ENCODE measurements around the gene CPN1. TPM values are rescaled to one million over a fixed set of nuclear protein-coding genes. Genes with fewer than 3 reads are reported as not detected.
"Not testable (repeated sequence)": the region's sequence is repeated elsewhere in the genome, so short reads cannot be mapped to it uniquely, and the experiment has no call there.

The CPN1 gene
- total RNA-seq (not detected), polyA plus RNA-seq (not detected)
- long read RNA-seq, donor 1 = 0 reads
- long read RNA-seq, donor 2 = 0 reads
- long read RNA-seq, donor 3 = 0 reads
- long read RNA-seq, donor 4 = 0 reads
- long read RNA-seq, donor 5 = 0 reads
- long read RNA-seq, donor 6, partial matches to known transcripts = 0 of 1 reads
- long read RNA-seq, donor 6, other reads (novel, unspliced or antisense) = 0 of 1 reads
- long read RNA-seq, donor 7 = 0 reads
- long read RNA-seq, donor 8 = 0 reads
- long read RNA-seq, donor 9 = 0 reads
- long read RNA-seq, donor 10 = 0 reads

DNA sequence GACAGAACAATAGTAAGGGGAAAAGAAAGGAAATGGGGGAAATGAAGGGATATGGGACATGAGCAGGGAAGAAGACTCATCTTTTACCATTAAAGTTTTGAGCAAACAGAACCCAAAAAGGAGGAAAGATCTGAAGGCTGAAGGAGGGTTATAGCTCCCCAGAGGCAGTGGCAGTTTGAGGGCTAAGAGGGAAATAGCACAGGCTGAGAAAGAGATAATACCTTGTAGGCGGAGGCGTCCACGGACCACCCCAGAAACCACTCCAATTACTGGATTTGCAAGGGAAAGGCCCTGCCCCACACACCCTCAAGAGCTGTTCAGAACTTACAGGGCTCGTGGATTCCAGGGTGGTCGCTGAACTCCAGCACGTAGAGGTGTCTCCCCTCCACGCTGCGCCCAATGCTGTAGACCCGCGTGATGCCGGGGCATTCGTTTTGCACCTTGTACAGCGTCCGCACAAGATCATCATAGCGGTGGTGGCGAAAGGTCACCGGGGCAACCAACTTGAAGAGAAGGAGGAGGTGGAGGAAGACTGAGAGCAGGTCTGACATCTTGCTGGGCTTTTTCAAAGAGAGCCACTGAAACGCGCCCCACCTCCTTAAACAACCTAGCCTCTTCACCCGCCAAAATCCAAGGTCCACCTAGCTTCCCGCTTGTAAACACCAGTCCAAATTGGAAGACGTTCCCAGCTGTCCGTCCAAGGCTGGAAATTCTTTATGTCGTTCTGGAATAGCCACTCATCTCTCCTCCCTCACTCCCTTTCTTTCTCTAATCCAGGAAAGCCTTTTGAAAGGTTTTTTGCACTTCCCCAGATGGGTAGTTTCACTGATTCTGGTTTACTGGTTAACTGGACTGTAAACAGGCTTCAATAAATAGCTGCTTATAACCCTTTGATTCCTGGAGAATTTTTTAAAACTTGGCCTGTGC is at the start of gene CPN1:
Gene CPN1, minus strand, starts transcription at position 795 of the 927 bp plus-strand sequence. Its CDS starts 244 bp downstream, at position 551.
- 34 to 59% (median 50%) methylated on average over 24 of the region's 24 CpGs for WGBS, 5 donors
- DNase-seq = peak in 1 of 2 donors; percentile 3
- Histone ChIP-seq H3K36me3 (no peaks in the 10 kb centered on the region), H3K9me3 (no peaks in the 10 kb centered on the region), H3K27ac (no peak within 1 kb of the TSS), H3K4me1 (no peaks in the 10 kb centered on the region), H3K4me3 (no peak within 1 kb of the TSS), H3K27me3 (peaks cover 0 to 47% (median 0%) of the 10 kb centered on the region in 3 donors)
- intact Hi-C loops (cut with DNase I; ENCODE audit: low total_unique reads) = no loop called here
- no peak for TF ChIP-seq POLR2A (IDR thresholded peaks at IDR 0.05)
- TF ChIP-seq CTCF (IDR thresholded peaks at IDR 0.05) = no peak
- no peak for TF ChIP-seq POLR2AphosphoS5 (IDR thresholded peaks at IDR 0.05)

- Histone ChIP-seq H3K9me3 (peaks cover 0 to 8% (median 3%) of the 10 kb centered on the region in 4 donors), H3K27me3 (peaks cover 0 to 9% (median 0%) of the 10 kb centered on the region in 3 donors), H3K27ac (no peak overlapping the region), H3K4me1 (no peaks in the 10 kb centered on the region), H3K36me3 (no peaks in the 10 kb centered on the region), H3K4me3 (no peak overlapping the region)
- peak in 1 of 2 donors; percentile 56 for DNase-seq
- intact Hi-C loops (cut with DNase I; ENCODE audit: low total_unique reads) = no loop called here
- TF ChIP-seq POLR2AphosphoS5 (IDR thresholded peaks at IDR 0.05) (no peak), CTCF (IDR thresholded peaks at IDR 0.05) (no peak), POLR2A (IDR thresholded peaks at IDR 0.05) (no peak), EP300 (IDR thresholded peaks at IDR 0.05) (no peak)
- WGBS, 5 donors = 54 to 82% (median 71%) methylated on average over 5 to 7 of the region's 7 CpGs
Measured at GRCh38 chr10:100130831-100131230, 49.2 kb upstream of the CPN1 start.

GRCh38 chr10:100129424-100129823 is 47.8 kb upstream of the CPN1 start:
- H3K27me3 ChIP-seq = peaks cover 0 to 9% (median 0%) of the 10 kb centered on the region in 3 donors
- no peak overlapping the region for H3K27ac ChIP-seq
- H3K36me3 ChIP-seq = no peaks in the 10 kb centered on the region
- H3K4me3 ChIP-seq = no peak overlapping the region
- no peaks in the 10 kb centered on the region for H3K4me1 ChIP-seq
- H3K9me3 ChIP-seq = peaks cover 0 to 2% (median under 1%) of the 10 kb centered on the region in 4 donors
- WGBS, 5 donors = 62 to 75% (median 73%) methylated on average over 9 of the region's 9 CpGs
- no peak for DNase-seq
- intact Hi-C loops (cut with DNase I; ENCODE audit: low total_unique reads) = no loop called here
- TF ChIP-seq POLR2AphosphoS5 (IDR thresholded peaks at IDR 0.05) (no peak), POLR2A (IDR thresholded peaks at IDR 0.05) (no peak), CTCF (IDR thresholded peaks at IDR 0.05) (no peak), EP300 (IDR thresholded peaks at IDR 0.05) (no peak)

GRCh38 chr10:100128951-100129350 is 47.3 kb upstream of the CPN1 start:
- no peak for TF ChIP-seq POLR2AphosphoS5 (IDR thresholded peaks at IDR 0.05)
- no peak for TF ChIP-seq EP300 (IDR thresholded peaks at IDR 0.05)
- TF ChIP-seq CTCF (IDR thresholded peaks at IDR 0.05) = no peak
- no peak for TF ChIP-seq POLR2A (IDR thresholded peaks at IDR 0.05)
- H3K27me3 ChIP-seq = peaks cover 0 to 9% (median 0%) of the 10 kb centered on the region in 3 donors
- H3K36me3 ChIP-seq = no peaks in the 10 kb centered on the region
- intact Hi-C loops (cut with DNase I; ENCODE audit: low total_unique reads) = no loop called here
- 70 to 83% (median 76%) methylated on average over 8 of the region's 8 CpGs for WGBS, 5 donors
- no peak overlapping the region for H3K27ac ChIP-seq
- no peaks in the 10 kb centered on the region for H3K4me1 ChIP-seq
- no peak overlapping the region for H3K4me3 ChIP-seq
- no peaks in the 10 kb centered on the region for H3K9me3 ChIP-seq
- DNase-seq = no peak

GRCh38 chr10:100125335-100125734 is 43.7 kb upstream of the CPN1 start:
- H3K4me1 ChIP-seq; H3K27me3 ChIP-seq; H3K27ac ChIP-seq; DNase-seq; intact Hi-C loops (cut with DNase I; ENCODE audit: low total_unique reads); H3K4me3 ChIP-seq; H3K9me3 ChIP-seq; H3K36me3 ChIP-seq: not testable (repeated sequence)
- 54 to 80% (median 71%) methylated on average over 2 of the region's 2 CpGs for WGBS, 5 donors

Measured in stomach (tissue), 19 donors.